Kasumi-1 (cell line): Measurements from ENCODE around the gene GPR17.

Experiments
- DNase-seq, 2 experiments: peaks; one replicate each; lab custom pipeline; 2025; lab: John Stamatoyannopoulos, UW

GPR17 gene, protein sequence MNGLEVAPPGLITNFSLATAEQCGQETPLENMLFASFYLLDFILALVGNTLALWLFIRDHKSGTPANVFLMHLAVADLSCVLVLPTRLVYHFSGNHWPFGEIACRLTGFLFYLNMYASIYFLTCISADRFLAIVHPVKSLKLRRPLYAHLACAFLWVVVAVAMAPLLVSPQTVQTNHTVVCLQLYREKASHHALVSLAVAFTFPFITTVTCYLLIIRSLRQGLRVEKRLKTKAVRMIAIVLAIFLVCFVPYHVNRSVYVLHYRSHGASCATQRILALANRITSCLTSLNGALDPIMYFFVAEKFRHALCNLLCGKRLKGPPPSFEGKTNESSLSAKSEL

DNA sequence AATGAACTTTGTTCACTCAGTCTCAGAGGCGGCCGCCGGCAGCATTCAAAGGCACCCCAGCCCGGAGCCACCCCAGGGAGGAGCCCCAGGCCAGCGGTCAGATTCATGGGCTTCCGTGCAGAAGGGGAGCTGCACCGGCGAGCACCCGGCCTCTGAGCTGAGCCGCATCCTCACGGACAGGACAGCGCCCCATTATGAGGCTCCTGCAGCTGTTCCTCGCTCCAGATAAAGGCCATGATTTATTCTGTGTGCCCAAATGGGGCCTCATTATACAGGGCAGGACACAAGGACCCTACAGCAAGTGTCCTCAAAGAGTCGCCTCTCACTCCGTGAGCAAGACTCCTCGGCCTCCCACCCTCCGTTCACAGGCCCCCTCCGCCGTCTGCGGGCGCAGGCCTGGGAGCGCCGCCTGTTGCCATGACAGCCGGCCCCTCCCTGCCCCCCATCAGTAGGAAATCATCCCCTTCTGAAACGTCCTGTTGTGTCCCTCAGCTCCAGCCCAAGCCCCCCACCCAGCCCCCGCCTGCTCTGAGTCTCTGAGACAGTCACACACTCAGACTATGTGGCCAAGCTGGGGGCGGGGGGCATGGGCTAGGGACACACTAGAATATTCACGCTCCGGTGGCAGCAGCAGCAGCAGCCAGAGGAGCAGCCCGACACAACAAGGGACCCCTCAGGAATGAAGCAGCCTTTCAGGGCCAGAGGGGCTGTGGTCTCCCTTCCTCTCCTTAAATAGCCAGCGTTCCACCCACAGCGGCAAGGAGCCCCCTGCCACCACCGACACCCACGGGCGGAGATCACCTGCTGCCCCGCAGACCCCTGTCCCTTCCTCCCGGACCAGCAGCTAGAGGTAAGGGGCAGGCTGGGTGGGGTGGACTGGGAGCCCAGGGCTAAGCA lies at the start of gene GPR17:
TSS of gene GPR17 (plus strand) at position 759 of the 897 bp plus-strand sequence. CDS start 4,583 bp downstream, outside the sequence.
- no peak for DNase-seq

DNA sequence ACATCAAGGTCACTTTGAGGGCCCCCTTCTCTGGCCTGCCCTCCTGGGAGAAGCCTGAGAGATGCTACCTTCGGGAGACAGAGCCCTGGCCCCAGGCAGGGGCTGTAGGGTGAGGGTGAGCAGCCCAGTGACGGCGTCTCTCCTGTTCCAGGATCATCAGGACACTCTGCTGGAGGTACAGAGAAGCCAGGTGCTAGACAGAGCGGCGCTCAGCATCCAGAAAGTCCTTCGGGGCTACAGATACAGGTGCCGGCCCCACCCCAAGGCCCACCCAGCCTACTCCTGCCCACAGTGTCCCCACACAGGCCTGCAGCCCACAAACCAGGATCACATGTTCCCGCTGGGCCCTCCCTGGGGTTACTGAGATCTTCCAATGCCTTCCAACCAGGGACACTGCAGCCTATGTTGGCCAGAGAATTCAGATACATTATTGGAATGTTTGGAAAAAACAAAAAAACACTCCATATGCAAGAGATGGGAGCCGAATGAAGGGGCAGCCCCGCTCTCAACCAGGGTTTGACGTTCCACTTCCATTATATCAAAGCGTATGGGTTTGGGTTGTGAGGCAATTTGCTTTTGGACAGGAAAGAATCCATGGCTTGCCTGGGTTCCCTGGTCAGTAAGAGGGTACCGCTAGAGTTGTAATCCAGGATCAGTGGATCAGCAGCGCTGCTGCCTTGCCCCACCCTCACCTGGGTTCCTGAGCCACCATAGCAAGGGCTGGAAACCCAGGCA lies 49.5 kb upstream of the GPR17 start:
- DNase-seq: no peak

DNA sequence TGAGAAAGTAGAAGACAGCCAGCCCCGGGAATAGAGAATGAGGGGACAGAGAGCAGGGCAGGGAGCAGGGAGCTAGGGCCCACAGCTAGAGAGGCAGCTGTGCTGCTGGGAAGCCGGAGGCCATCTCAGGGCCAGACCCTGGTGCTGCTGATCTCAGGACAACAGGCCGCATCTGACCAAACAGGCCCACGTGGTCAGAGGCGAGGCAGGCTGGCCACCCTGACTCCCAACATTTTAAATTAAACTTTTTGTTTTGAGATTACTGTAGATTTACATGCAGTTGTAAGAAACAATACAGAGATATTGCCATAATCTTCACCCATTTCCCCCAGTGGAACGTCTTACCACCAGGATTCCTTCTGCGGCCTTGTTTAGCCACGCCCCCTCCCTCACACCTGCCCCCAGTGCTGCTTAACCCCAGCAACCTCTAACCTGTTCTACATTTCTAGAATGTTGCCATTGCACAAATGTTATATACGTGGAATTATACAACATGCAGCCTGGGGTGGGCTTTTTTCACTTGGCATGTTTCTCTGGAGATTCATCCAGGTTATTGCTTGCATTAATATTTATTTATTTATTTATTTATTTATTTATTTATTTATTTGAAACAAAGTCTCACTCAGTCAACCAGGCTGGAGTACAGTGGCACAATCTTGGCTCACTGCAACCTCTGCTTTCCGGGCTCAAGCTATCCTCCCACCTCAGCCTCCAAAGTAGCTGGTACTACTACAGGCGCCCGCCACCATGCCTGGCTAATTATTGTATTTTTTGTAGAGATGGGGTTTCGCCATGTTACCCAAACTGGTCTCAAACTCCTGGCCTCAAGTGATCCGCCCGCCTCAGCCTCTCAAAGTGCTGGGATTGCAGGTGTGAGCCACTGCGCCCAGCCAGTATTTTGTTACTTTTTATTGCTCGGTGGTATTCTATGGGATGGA lies 48.6 kb upstream of the GPR17 start:
- DNase-seq: no peak

DNA sequence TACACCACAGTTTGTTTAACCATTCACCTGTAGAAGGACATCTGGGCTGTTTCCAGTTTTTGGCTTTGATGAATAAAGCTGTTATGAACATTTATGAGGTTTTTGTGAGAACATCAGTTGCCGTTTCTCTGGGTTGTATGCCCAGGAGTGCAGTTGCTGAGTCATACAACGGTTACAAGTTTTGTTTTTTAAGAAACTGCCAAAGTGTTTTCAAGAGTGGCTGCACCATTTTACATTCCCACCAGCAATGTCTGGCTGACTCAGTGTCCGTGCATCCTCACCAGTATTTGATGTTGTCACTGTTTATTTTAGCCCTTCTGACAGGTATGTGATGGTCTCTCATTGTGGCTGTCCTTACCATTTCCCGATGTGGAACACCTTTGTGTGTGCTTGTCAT lies 48.0 kb upstream of the GPR17 start:
- DNase-seq: no peak

DNA sequence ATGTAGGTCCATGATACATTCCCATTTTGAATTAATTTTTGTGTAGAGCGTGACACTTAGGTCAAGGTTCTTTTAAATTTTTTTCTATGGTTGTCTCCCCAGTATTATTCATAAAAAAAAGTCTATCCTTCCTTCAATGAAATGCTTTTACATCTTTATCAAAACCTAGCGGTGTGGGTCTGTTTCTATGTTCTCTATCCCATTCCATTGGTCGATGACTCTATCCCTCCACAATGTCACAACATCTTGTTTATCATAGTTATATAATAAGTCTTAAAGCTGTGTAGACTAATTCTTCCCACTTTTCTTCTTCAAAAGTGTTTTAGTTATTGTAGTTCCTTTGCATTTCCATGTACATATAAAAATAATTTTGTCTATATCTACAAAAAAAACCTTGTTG lies 47.2 kb upstream of the GPR17 start:
- DNase-seq: no peak

DNA sequence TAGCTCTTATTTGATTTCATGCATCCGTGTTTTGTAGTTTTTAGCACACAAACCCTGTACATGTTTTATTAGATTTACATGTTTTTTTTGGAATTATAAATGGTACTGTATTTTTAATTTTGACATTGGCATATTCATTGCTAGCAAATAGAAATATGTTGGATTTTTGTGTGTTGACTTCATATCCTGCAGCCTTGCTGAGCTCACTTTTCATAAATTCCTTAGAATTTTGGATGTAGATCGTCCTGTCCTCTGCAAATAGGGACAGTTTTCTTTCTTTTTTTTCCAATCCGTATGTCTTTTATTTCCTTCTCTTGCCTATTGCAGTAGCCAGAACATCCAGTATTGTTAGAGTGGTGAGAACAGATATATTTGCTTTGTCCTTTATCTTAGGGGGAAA lies 46.7 kb upstream of the GPR17 start:
- DNase-seq: no peak

DNA sequence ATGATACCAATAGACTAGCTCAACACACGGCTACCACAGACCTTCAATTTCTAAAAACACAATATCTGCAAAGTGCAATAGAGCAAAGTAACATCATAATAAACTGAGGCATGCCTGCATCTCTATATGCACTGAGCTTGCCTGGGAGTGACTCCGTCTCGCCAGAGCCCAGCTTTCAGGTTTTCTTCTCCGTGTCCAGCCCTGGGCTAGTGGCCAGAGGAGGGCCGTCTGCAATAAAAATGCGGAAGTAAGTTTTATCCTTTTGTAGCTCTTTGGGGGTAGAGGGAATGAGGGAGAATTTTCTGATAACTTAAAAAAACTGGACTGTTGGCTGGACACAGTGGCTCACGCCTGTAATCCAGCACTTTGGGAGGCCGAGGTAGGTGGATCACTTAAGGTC lies 41.0 kb upstream of the GPR17 start:
- no peak for DNase-seq

DNA sequence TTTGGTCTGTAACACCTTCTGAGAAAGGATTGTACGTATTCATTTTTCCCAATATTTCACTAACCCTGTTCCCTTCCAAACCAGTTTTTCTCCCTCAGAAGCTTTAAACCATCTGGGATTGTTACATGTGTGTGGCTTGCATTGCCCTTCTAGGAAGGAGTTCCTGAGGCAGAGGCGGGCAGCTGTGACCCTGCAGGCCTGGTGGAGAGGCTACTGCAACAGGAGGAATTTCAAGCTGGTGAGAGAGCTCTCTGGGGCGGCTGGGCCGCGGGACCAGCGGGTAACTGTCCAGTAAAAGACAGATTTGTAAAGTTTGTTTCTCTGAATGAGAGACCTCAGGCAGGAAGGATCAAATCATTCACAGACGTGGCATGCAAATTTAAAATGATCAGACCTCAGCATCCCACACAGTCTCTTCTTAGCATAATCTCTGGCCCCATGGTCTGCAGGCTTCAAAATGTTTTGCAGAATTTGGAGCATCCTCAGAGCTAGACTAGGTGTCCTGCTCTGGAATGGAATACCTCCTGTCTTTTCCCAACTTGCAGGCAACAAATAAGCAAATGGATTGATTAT lies 40.2 kb upstream of the GPR17 start:
- DNase-seq: no peak

DNA sequence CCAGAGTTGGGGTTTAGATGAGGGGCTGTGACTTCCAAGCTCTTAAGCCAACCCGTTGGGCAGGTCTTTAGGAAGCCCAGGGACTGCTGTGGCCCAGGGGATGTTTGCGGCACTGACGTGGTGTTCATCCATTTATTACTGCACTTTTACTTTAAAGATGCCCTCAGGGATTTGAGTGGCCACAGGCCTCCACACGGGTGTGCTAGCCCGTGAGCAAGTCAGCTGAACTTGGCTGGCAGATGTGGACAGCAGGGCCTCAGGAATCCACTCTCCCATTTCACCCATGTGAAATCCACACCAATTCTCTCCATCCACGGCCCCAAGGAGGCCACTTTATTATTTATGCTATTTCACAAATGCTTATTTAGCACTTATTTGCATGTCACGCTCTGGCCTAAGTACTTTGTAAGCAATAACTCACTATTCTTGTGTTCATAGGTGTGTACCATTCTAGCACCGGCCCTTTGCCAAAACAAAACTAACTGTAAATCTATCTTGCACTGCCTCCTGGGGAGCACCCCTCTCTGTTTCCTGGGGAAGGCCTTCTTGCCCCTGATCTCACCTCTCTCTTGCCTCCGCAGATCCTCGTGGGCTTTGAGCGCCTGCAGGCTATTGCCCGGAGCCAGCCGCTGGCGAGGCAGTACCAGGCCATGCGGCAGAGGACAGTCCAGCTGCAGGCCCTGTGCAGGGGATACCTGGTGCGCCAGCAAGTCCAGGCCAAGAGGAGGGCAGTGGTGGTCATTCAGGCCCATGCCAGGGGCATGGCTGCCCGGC lies 39.1 kb upstream of the GPR17 start:
- DNase-seq: no peak

DNA sequence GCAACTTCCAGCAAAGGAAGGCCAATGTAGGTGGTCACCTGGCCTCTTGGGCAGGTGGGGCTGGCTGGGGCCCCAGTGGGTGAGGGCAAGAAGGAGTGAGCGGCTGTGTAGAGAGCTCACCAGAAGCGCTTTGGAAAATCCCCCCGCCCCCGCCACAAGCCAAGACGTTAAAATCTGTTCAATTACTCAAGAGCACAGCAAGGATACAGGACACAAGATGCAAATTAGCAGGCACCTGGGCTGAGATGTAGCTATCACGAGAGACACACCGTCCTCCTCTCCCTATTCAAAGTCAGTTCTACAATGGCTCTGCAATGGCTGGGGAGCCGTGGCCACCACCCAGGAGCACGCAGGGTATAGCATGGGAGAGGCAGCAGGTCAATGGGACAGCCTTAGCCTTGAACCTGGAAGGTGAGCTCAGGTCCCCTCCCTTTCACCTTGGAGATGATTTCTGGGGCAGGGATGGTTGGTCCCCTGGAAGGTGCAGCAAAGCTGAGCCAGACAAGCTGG lies 38.5 kb upstream of the GPR17 start:
- DNase-seq: no peak

DNA sequence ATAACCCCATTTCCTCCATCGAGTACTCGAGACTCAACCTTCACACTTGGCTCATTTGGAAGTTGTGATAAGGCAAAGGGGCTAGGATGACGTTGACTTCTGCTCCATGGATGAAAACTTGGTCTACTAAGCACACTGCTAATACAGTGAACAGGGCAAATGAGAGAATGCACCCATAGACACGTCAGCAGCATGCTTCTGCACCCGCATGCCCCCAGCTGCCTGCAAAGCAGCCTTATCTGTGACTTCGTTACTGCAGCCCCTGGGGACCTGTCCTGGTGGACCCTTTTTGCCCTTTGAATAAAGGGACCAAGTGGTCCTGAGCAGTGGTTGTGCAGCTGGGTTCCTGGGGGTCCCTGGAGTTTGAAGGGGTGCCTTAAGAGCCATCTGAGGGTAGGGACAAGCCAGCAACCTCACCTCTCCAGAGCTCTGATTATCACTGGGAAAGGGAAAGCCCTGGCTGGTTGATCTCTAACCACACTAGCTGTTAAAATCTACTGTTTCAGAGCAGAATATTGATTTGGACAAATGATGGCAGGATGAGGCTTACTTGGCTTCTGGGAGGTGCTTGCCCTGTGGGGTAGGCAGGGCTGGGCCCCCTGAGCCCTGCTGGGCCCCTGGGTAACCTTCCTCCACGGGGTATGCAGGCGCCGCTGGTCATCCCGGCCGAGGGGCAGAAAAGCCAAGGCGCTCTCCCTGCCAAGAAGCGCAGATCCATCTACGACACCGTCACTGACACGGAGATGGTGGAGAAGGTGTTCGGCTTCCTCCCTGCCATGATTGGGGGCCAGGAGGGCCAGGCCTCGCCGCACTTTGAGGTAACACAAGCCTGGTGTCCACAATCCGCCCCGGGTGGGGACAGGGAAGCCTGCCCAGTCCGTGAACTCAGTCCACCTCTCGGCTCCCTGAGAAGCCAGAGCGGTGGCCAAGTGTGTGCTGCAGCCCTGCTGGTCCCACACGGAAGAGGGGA lies 37.6 kb upstream of the GPR17 start:
- no peak for DNase-seq

DNA sequence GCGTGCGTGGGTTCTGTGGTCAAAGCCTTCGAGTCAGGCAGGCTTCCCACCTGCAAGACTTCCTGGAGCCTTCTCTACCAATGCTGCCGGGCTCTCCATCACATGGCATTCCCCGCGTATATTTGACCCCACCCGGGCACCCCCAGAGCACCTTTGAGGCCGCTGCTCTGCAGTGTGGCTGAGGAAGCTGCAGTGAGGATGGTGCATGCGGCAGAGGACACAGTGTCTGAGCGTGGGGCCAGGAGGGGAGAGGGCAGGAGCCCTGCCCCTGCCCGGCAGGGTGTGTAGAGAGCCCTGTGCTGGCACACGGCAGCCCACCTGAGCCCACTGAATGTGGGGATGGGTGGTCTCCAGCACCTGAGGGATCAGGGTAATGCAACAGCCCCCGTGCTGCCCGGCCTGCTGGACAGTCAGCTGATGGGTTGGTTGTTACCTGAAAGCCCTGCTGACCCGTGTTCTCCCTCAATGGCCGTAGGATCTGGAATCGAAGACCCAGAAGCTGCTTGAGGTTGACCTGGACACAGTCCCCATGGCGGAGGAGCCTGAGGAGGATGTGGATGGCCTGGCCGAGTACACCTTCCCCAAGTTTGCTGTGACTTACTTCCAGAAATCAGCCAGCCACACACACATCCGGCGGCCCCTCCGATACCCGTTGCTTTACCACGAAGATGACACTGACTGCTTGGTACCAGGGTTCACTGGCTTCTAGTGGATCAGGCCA lies 36.8 kb upstream of the GPR17 start:
- DNase-seq: no peak

DNA sequence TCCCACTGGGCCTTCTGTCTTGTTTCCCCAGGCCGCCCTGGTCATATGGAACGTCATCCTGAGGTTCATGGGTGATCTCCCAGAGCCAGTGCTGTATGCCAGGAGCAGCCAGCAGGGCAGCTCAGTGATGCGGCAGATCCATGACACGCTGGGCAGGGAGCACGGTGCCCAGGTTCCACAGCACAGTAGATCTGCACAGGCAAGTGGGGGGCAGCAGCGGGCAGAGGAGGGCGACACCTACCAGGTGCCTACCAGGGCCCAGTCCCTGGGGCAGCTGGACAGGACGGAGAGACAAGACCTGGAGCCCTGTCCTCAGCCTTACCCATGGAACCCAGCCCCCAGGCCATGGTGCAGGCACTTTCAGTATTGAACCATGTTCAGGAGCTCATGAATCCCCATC lies 36.1 kb upstream of the GPR17 start:
- no peak for DNase-seq

DNA sequence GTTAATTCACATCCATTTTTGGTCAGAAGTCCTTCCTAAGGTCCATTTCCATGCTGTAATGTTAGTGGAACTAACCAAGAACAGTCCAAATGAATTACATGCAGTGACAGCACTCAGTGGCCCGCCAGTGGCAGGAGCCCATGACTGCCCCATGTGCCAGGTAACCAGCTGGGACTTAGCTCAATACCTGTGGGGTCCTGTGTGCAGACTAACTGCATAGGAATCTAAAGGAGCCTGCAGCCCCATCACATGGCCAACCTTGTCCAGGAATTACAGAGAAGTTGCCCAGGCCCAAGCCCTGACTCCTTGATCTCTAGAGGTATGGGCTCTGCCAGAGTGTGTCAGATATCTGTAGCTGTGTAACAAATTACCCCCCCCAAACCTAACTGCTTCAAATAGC lies 35.4 kb upstream of the GPR17 start:
- no peak for DNase-seq

DNA sequence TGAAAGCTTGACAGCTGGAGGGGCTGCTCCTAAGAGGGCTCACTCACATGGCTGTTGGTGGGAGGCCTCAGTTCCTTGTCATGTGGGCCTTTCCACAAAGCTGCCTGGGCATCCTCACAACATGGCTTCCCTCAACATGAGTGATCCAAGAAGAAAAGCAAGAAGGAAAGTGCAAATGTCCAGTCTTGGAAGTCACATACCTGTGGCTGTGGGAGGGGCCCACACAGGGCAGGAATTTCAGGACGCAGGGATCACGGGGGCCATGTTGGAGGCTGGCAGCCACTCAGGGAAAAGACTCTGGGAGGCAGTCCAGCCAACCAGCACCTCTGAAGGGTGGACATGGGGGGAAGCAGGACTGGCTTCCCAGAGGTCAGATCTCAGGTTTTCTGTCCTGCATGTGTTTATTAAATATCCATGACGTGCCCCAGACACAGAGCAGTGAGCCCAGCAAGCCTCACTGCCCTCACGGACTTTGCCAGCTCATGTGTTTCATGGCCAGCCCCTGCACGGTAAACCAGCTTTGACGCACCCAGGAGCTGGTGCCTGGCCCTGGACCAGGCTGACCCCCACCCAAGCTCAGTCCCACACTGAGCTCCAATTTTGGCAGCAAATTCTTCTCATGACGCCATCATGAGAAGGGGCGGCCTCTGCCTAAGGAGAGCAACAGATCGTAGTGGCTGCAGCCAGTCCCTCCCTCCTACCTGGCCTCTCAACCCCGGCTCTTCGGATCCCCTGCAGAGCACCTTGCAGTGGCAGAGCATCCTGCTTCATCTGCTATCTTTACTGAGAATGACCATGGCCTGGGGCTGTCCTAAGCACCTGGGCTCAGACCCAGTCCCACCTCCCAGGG lies 34.7 kb upstream of the GPR17 start:
- no peak for DNase-seq

DNA sequence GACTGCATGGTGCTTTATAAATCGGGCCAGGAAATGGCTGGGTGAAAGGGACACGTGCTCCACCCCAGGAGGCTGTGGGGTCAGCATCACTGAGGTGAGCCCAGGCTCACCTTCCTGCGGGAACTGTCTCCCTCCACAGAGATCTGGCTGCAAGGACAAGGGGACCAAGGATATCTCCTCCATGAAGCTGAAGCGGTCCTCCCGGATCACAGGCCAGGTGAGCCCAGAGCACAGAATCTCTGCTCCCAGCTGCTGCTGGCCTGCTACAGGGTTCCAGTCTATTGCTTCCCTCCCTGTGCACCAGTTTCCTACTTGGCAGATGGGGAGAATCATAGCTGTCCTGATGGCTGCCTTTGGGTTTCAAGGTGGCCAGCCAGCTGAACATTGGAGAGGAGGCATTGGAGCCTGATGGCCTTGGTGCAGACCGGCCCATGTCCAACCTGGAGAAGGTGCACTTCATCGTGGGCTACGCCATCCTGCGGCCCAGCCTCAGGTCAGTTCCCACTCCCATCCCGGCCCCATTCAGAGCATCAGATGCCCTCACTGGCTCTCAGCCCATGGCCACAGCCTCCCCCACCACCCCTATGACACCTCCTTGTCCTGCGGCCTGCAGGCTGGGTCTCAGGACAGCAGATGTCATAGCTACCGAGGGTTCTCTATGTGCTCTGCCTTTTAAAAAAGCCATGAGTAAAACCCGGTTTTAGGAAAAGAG lies 33.7 kb upstream of the GPR17 start:
- no peak for DNase-seq

DNA sequence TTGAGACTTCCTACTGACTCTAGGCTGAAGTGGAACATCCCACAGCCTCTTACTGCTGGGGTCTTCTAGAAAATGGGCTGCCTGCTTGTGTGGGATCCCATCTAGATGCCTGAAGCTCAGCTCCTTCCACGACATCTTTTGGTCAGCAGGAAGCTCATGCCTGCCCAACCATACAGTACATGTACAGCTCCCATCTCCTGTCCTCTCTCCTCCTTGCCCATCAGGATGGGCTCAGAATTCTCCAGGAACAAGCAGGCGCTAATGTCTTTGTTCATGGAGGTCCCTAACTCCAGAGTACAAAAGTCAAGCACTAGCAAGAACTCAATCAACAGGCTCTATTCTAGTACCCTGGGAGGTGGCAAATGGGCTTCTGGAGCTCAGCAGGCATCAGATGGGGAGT lies 31.7 kb upstream of the GPR17 start:
- DNase-seq: no peak
